Measurements from ENCODE around the gene THOC6.
"Not testable (repeated sequence)": the region's sequence is repeated elsewhere in the genome, so short reads cannot be mapped to it uniquely, and the experiment has no call there.

THOC6 gene

DNA sequence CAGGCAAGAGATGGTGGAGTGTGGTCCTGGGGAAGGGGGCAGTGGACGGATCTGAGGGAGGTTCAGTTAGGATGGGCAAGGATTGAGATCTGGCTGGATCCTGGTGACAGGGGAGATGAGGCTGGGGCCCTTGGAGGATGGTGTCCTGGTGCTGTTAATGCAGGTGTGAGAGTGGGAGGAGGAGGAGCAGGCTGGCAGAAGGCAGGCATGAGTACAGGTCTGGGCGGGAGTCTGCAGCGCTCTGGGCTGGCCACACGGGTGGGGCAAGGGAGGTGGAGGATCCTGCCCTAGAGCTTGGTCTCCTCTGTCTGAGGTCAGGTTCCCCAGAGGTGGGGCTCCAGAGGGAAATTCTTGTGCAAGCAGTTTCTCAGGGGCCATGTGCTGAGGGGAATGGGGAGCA is 48.3 kb downstream of the THOC6 start:
- not testable (repeated sequence) for DNase-seq (ENCODE audit: low spot score)

- not testable (repeated sequence) for DNase-seq (ENCODE audit: low spot score)
Observed at GRCh38 chr16:3072576-3073263, 48.9 kb downstream of the THOC6 start.

GRCh38 chr16:3073448-3073847 is 49.6 kb downstream of the THOC6 start:
- no peak for DNase-seq (ENCODE audit: low spot score)

GRCh38 chr16:3074860-3075522 is 51.2 kb downstream of the THOC6 start:
- no peak for DNase-seq (ENCODE audit: low spot score)

- DNase-seq (ENCODE audit: low spot score) = no peak
Observed at GRCh38 chr16:3075523-3075915, 51.7 kb downstream of the THOC6 start.

DNA sequence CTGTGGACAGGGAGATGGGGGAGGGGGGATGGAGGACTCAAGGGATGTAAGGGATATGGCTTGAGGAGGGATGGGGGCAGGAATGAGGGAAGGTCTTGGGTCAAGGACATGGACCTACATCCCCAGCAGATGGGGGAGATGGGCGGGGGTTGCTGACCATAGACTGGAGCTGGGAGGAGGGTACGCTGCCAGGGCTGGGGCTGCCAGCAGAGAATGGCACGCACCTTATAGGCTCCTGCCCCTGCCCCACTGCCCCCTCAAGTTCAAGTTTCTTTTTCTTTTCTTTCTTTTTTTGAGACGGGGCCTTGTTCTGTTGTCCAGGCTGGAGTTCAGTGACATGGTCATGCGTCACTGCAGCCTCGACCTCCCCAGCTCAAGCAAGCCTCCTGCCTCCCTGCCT is 52.1 kb downstream of the THOC6 start:
- not testable (repeated sequence) for DNase-seq (ENCODE audit: low spot score)

- no peak for DNase-seq (ENCODE audit: low spot score)
Observed at GRCh38 chr16:3076577-3076976, 52.7 kb downstream of the THOC6 start.

Measured in ecto neural progenitor cell (in vitro differentiated cells).